ENCODE results near the gene EHMT1.

Gene EHMT1

DNA sequence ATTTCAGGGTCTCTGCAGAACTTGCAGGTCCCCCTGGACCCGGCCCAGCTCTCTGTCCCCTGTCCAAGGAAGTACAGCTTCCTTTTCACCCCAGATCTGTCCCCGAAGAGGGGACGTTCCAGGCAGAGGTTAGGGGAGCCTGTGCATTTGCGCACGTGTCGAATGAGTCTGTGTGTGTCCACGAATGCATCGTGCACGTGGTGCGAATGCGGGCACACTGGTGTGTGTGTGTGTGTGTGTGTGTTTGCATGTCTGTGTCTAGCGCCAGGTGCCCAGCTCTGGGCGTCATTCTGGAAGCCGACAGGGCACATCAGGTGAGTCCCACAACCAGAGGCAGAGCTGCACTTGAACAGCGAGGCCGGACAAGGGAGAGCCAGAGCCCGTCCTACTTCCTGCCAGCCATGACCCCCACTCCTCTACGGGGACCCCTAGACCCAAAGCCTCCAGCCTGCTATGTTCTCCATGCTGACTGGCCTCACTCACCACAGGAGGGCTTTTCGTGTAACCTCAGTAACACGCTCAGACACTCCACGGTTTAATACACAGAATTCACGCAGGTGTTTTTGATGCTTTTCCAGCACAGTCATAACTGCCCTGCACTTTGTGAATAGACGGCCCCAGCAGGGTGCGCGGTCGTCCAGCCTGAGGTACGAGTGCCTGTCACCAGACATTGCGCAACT lies 217.5 kb downstream of the EHMT1 start:
- DNase-seq (ENCODE audit: insufficient read length, low spot score) = no peak
- FAIRE-seq = no peak

DNA sequence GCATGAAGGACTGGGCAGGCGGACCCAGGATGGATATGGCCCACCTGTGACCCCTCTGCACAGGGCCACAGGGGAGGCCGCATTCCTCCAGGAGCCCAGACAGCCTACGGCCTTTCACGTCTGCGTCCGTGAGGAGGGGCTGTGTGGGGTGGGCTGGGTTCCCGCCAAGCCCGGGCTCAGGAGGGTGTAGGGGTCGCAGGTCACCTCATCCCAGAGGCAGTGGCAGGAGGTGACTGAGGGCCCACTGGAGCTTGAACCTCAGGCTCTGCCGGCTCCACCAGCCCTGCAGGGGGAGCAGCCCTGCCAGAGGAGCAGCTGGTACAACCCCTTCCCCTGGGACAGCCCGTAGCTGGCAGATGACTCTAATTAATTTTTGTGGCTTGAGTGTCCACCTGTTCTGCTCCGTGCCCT lies 218.0 kb downstream of the EHMT1 start:
- FAIRE-seq = no peak
- no peak for DNase-seq (ENCODE audit: insufficient read length, low spot score)

DNA sequence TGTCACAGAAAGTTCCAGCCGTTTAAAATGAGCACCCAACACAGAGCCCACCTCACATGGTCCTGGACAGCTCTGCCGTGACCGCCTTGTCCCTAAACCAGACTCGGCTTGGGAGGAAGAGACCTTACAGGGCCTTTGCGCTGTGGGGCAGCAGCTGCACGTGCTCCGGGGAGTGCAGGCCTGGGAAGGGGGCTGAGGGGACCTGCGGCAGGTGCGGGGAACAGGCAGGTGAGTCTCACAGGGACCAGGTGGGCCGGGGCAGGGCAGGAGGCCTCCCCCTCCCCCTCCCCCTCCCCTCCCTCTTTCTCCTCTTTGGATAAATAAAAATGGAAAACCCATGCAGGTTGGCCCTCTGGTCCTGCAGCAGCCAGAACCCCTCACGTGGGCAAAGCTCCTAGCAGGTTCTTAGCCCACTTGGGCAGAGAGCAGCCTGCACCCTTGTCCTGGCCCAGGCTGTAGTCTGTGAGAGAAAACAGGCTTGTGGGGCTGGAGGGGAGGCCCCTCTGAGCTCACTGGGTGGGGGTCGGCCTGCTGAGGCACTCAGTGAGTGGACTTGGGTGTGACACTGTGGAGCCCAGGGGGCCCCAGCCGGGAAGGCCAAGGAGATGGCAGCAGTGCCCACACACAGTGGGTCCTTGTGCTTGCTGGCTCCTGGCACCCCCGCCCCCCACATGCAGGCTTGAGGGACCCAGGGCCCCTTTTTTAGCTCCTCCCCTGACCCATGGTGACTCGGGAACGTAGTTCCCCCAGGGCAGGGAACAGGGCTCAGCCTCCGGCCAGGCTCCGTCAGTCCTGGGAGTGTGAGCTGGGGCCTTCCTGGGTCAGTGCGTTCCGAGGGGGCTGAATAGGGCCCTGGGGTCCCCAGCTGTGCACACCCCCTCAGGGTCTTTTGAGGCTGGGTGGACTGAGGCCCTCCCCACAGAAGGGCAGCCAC lies 218.8 kb downstream of the EHMT1 start:
- FAIRE-seq (no peak), DNase-seq (ENCODE audit: insufficient read length, low spot score) (no peak)

DNA sequence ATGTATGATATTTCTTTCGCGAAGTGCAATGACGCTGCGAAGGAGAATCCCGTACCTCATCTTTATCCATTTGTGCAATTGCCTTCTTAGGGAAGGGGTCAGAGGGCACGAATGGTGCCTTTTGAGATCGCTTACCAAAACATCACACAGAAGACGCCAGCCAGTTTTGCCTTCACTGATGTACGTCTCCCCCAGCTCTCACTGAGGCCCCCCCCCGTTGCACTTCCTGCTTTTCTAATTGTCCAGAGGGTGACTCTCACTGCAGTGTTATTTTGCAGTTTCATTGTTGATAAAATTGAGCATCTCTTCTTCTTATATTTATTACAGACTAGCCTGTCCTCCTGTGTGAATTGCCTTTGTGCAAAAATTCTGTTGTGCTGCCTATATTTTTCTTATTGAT lies 219.8 kb downstream of the EHMT1 start:
- FAIRE-seq = no peak

DNA sequence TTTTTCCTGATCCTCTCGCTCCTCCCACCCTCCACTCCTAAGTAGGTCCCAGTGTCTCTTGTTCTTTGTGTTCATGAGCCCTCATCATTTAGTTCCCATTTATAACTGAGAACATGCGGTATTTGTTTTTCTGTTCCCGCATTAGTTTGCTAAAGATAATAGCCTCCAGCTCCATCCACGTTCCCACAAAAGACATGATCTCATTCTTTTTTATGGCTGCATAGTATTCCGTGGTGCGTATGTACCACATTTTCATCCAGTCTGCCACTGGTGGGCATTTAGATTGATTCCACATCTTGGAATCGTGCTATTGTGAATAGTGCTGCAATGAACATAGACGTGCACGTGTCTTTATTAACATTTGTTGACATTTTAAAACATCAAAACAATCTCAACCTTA lies 224.6 kb downstream of the EHMT1 start:
- DNase-seq (ENCODE audit: insufficient read length, low spot score) (no peak), FAIRE-seq (no peak)

More for the DNA sequence above, 219.8 kb downstream of the EHMT1 start:
- no peak for DNase-seq (ENCODE audit: insufficient read length, low spot score)

DNA sequence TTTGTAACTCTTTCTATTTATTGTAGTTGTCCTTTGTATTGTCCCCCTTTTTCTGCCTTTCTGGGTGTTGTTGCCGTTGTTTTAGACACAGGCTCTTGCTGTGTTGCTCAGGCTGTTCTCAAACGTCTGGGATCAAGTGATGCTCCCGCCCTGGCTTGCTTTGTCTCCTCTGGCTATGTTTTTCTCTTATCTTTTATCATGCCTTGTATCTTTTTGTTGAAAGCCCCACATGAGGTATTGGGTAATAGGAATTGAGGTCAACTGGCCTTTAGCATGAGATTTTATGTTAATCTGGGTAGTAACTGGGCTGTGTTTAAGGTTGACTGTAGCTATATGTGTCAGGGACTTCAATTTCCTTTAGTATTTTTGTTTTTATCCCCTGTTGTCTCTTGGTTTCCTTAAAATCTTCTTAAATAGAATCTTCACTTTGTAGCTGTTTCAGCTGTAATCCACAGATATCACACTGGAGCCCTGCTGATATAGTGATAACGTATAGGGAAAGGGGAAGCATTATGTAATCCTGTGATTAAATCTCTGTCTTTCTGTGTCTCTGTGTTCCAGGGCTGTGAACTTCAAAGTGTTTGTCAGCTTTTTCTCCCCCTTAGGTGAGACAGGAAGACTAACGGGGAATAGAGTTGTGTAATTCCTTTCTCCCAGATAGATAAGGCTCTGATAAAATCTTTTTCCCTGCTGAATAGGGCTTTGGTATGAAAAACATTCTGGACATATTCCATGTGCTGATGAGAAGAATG lies 232.9 kb downstream of the EHMT1 start:
- no peak for FAIRE-seq
- no peak for DNase-seq (ENCODE audit: insufficient read length, low spot score)

DNA sequence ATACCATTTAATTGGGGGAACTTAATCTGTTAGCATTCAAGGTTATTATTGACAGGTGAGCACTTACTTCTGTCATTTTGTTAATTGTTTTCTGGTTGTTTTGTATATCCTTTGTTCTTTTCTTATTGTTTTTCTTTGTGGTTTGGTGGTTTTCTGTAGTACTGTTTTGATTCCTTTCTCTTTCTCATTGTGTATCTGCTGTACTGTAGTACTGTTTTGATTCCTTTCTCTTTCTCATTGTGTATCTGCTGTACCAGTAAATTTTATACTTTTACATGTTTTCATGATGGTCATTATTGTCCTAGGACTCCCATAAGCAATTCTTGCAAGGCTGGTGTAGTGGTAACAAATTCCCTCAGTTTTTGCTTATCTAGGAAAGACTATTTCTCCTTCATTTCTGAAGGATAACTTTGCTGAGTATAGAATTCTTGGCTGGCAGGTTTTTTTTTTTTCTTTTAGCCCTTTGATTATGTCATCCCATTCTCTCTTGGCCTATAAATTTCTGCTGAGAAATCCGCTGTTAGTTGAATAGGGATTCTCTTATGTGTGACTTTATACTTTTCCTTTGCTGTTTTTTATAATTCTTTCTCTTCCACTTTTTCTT lies 234.7 kb downstream of the EHMT1 start:
- FAIRE-seq (no peak), DNase-seq (ENCODE audit: insufficient read length, low spot score) (no peak)

DNA sequence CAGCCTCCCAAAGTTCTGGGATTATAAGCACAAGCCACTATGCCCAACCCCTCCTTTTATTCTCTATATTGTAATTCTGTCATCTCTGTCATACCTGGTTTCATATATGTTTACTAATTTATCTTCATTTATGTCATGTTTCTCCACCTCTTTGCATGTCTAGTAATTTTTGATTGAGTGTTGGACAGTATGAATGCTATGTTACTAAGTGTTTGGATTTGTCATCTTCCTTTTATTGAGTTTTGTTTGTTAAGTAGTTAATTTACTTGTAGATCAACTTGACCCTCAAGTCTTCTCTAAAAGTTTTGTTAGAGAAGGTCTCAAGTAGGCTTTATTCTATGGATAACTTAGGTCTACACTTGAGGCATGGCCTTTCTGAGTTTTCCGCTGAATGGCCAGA lies 241.6 kb downstream of the EHMT1 start:
- DNase-seq (ENCODE audit: insufficient read length, low spot score) (no peak), FAIRE-seq (no peak)

DNA sequence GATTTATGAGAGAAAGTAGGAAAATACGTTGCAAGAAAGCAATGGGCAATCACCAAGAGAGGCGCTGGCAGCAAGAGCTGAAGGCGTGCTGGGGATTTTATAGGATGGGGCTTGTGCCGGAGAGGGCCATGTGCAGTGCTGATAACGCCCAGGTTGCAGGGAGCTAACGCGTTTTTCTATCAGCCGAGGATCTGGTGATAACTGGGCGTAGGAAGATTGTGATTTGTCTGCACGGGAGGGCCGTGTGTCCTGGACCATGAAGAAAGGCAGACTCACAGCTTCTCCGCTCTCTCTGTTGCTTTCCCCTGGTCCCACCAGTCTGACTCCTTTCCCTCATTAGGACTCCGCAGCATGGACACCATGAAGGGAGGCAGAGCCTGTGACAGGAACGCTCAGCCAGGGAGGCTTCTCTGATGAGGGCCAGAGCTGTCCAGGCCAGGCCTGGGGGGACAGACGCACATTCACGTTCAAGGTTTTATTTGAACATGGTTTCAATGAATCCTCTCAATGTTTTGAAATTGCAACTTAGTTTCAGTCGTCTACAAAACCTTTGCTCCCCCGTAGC lies 246.9 kb downstream of the EHMT1 start:
- DNase-seq (ENCODE audit: insufficient read length, low spot score) (no peak), FAIRE-seq (no peak)

DNA sequence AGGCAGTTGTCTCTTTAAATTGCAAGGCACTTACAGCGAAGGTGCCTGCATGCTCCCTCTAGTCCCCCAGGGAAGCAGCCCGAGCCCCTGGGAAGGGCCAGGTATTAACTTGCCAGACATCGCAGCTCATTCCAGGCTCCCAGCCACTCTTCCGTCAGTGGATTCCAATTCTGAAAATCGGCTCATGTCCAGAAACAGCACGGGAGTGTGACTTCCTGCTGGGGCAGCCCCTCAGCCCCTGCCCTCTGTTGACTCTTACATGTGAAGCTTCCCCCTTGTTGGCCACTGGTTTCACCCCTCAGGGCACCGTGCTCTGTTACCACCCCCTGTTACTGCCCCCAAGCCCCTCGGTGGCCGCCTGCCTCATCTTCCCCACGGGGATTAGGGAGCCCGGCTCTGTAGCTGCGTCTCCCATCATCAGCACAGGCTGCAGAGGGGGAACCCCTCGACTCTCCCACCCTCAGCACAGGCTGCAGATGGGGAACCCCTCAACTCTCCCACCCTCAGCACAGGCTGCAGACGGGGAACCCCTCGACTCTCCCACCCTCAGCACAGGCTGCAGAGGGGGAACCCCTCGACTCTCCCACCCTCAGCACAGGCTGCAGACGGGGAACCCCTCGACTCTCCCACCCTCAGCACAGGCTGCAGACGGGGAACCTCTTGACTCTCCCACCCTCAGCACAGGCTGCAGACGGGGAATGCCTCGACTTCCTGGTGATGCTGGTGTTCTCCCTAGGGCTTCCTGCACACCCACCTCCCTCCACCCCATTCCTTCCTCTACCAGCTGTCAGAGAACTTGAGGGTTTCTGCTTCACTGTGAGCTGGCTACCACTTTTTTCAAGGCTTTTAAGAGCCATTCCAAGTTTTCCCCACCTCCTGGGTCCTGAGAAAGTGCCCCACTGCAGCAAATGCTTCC lies 247.7 kb downstream of the EHMT1 start:
- no peak for FAIRE-seq
- DNase-seq (ENCODE audit: insufficient read length, low spot score) = no peak

DNA sequence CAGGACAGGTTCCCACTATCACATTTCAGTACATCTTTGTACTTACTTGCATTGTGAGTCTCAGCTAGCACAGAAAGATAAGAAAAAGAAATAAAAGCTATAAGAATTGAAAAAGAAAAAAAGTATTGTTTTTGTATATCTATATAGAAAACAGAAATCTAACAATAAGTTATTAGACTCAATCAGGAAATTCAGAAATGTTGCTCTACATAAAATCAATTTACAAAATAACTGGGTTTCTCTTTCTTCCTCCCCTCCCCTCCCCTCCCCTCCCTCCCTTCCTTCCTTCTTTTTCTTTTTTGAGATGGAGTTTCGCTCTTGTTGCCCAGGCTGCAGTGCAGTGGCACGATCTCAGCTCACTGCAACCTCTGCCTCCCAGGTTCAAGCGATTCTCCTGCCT lies 251.6 kb downstream of the EHMT1 start:
- FAIRE-seq = no peak

DNA sequence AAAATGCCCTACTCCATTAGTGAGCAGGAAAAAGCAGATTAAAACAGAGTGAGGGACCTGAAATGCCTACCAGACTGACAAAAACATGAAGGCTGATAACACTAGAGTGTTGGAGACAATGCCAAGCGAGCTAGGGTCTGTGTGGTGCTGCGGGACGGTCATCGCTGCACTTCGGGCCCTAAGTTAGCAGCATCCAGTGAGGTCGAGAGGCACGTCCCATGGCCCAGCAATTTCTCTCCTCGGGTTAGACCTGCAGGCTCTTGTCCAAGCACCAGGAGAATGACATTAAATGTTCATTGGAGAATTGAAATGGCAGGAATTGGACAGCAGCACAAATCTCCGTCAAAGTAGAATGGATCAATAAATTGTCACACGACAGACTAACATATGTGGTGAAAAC lies 253.5 kb downstream of the EHMT1 start:
- FAIRE-seq = no peak
- DNase-seq (ENCODE audit: insufficient read length, low spot score) = no peak

More for the DNA sequence above, 251.6 kb downstream of the EHMT1 start:
- DNase-seq (ENCODE audit: insufficient read length, low spot score) = no peak

DNA sequence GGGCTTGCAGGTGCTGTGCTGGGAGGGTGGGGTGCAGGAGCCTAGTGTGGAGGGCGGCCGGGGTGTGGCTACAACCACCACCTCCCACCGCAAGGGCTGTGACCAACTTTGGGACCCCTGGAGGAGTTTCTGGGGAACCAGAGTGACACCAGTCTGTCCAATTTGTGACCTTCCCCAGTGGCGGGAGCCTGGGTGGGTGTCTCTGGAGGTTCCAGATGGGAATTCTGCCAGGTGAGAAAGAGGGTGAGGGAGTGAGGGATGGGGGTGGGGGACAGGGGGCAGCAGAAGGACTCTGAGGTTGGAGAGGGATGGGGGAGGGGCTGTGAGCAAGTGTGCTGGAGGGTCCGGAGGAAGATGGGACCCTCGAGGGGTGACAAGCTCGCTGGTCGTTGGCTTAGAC lies 254.6 kb downstream of the EHMT1 start:
- FAIRE-seq (no peak), DNase-seq (ENCODE audit: insufficient read length, low spot score) (no peak)

DNA sequence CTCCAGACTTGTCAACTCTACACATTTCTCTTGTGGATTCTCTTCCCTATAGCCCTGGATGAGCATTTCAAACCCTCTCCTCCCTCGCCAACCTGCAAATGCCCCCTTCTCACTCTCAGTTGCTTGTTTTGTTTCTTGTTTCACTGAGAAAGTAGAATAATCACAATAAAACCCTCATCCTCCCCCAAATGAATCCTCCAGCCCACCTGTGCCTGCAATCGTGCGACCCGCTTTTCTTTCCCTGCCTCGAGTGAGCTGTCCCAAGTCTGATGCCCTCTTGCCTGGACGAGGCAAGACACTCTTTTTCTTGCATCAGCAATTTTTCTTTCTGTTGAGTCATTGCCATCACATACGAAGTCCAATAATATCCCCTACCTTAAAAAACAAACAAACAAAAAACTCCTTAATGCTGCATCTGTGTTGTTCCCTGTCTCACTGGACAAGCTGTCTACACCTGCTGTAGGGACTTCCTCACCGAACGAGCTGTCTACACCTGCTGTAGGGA lies 255.1 kb downstream of the EHMT1 start:
- FAIRE-seq = no peak

DNA sequence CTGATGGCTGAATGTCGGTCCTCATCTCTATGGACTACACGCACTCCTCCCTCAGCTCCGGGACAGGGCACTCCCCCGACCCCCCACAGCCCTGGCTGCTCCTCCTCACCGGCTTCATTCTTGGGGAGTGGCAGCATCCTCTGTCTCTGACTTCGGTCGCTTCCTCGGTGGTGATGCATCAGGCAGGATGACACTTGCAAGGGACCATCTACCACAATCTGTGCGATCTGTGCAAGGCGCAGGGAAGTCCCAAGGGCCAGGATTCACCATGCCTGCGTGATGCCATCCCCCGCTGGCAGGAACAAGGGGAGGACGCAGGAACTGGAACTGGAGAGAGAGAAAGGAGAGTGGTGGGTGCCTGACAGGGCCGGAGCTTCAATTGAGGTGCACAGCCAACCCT lies 256.5 kb downstream of the EHMT1 start:
- no peak for FAIRE-seq

More for the DNA sequence above, 255.1 kb downstream of the EHMT1 start:
- no peak for DNase-seq (ENCODE audit: insufficient read length, low spot score)

DNA sequence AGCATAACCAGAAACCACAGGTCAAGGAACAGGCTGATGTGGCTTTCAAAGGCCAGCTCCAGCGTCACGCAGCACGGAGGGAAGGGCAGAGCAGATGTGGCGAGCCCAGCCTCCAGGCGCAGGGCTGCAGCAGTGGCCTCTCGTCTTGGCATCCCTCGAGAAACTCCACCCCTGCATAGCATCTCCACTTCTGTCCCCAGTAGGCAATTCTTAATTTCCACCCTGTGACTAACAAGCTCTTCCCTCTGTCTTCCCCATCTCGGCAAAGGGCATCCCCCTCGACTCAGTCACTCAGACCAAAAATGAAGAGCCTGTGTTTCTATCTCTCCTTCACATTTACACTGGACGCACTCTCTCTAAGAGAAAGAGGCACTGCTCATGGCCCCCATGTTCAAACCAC lies 257.0 kb downstream of the EHMT1 start:
- FAIRE-seq = no peak
- DNase-seq (ENCODE audit: insufficient read length, low spot score) = no peak

More for the DNA sequence above, 256.5 kb downstream of the EHMT1 start:
- no peak for DNase-seq (ENCODE audit: insufficient read length, low spot score)

DNA sequence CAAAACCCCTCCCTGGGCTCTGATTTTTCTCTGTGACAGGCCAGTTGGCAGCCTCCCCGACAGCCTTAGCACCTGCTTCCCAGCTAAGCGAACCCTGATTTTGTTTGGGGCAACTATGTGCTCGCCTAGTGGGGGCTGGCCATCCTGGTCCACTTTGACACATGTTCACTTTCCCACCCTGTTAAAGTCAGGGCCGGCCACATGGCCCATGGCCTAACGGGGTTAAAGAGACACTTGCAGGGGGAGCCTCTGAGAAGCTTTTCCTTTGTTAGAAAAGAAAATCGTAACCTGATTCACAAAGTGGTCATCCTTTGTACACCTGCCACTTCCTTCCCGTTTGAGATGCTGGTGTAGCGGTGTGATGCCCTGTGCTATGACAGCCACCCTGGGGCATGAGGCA lies 257.5 kb downstream of the EHMT1 start:
- no peak for FAIRE-seq
- DNase-seq (ENCODE audit: insufficient read length, low spot score) = no peak

DNA sequence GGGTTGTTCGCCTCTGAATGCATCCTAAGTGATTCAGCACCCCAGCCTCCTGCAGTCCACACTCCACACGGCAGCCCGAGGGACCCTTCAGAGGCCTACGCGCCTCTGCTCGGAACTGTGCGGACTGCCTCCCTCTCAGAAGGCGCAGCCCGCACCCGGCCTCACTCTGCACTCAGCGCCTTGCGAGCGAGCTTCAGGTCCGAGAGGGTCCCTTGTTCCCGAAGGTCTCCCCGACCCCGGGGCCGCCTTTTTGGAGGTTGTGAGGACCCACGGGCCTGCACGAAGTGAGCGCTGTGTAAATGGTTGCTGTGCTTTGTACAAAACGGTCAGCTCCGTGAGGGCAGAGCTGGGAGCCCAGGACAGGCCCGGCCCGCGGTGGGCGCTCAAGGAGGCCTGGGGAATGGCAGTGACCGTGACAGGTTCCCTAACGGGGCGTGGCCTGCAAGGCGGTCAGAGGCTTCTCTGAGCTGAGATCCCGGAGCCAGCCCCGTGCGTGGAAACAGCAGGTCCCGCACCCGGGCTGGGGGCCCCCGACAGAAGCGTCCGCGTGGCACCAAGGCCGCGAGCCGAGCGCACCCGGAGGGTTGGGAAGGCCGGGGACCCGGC lies 258.1 kb downstream of the EHMT1 start:
- DNase-seq (ENCODE audit: insufficient read length, low spot score) (no peak), FAIRE-seq (no peak)
